H9 (cell line): Measurements from ENCODE around the gene HLTF. TPM values are rescaled to one million over a fixed set of nuclear protein-coding genes. Genes with fewer than 3 reads are reported as not detected.

Experiments
- DNase-seq: peaks from one replicate; pipeline ENCODE4 v3.0.0-alpha.2; 2017
- H2AFZ ChIP-seq: one replicate; pipeline ENCODE4 v1.6.1; 2013; ENCODE audit warnings: mild to moderate bottlenecking, low read length, control low read depth, moderate library complexity
- H2AK5ac ChIP-seq: 2 replicates; pipeline ENCODE4 v1.6.1; 2013; ENCODE audit warnings: low read length, control low read depth, mixed read lengths; ENCODE audit not compliant: insufficient read length
- H2BK120ac ChIP-seq: one replicate; pipeline ENCODE4 v1.6.1; 2013; ENCODE audit warnings: low read depth, mild to moderate bottlenecking, low read length, control low read depth, inconsistent platforms; ENCODE audit not compliant: poor library complexity, severe bottlenecking
- H2BK12ac ChIP-seq: 2 replicates; pipeline ENCODE4 v1.6.1; 2013; ENCODE audit warnings: low read length, control low read depth, mixed read lengths, low read depth; ENCODE audit not compliant: insufficient read length
- H2BK15ac ChIP-seq: 2 replicates; pipeline ENCODE4 v1.6.1; 2013; ENCODE audit warnings: low read depth, low read length, control low read depth
- H2BK20ac ChIP-seq: one replicate; pipeline ENCODE4 v1.6.1; 2013; ENCODE audit warnings: low read depth, mild to moderate bottlenecking, low read length, control low read depth, inconsistent platforms; ENCODE audit not compliant: poor library complexity, severe bottlenecking
- H2BK5ac ChIP-seq: 2 replicates; pipeline ENCODE4 v1.6.1; 2013; ENCODE audit warnings: low read length, control low read depth, mixed read lengths; ENCODE audit not compliant: insufficient read length
- H3K14ac ChIP-seq: 2 replicates; pipeline ENCODE4 v1.6.1; 2013; ENCODE audit warnings: low read length, control low read depth; ENCODE audit not compliant: insufficient read depth
- H3K18ac ChIP-seq: 2 replicates; pipeline ENCODE4 v1.6.1; 2013; ENCODE audit warnings: low read depth, mild to moderate bottlenecking, mixed read lengths, low read length, control low read depth; ENCODE audit not compliant: insufficient read length
- H3K23ac ChIP-seq: 2 replicates; pipeline ENCODE4 v1.6.1; 2013; ENCODE audit warnings: low read length, control low read depth, mixed read lengths, low read depth; ENCODE audit not compliant: insufficient read length
- H3K23me2 ChIP-seq: 2 replicates; pipeline ENCODE4 v1.6.1; 2013; ENCODE audit warnings: low read depth, mild to moderate bottlenecking, mixed read lengths, low read length, control low read depth; ENCODE audit not compliant: insufficient read length, poor library complexity, severe bottlenecking
- H3K27ac ChIP-seq: 2 replicates; pipeline ENCODE4 v1.5.1; 2013; ENCODE audit warnings: low read length, control low read depth, mixed read lengths, low read depth; ENCODE audit not compliant: insufficient read length
- H3K27me3 ChIP-seq: 2 replicates; pipeline ENCODE4 v1.6.1; 2013; ENCODE audit warnings: low read length, control low read depth, inconsistent platforms; ENCODE audit not compliant: insufficient read depth
- H3K4ac ChIP-seq: 2 replicates; pipeline ENCODE4 v1.6.1; 2013; ENCODE audit warnings: low read depth, mild to moderate bottlenecking, control low read depth, inconsistent platforms, low read length, moderate library complexity
- H3K4me1 ChIP-seq: 2 replicates; pipeline ENCODE4 v1.6.1; 2013; ENCODE audit warnings: low read length, control low read depth, inconsistent platforms; ENCODE audit not compliant: insufficient read depth
- H3K4me2 ChIP-seq: 2 replicates; pipeline ENCODE4 v1.6.1; 2013; ENCODE audit warnings: low read length, control low read depth, mixed read lengths; ENCODE audit not compliant: insufficient read length, insufficient read depth
- H3K56ac ChIP-seq: 2 replicates; pipeline ENCODE4 v1.6.1; 2013; ENCODE audit warnings: low read depth, mild to moderate bottlenecking, mixed read lengths, low read length, control low read depth; ENCODE audit not compliant: insufficient read length
- H3K79me1 ChIP-seq: 2 replicates; pipeline ENCODE4 v1.6.1; 2013; ENCODE audit warnings: low read depth, mild to moderate bottlenecking, moderate library complexity, low read length, control low read depth, inconsistent platforms; ENCODE audit not compliant: insufficient read depth, poor library complexity, severe bottlenecking
- H3K79me2 ChIP-seq: 2 replicates; pipeline ENCODE4 v1.6.1; 2013; ENCODE audit warnings: low read length, control low read depth, inconsistent platforms; ENCODE audit not compliant: insufficient read depth
- H3K9ac ChIP-seq: 2 replicates; pipeline ENCODE4 v1.6.1; 2013; ENCODE audit warnings: low read length, control low read depth, mixed read lengths; ENCODE audit not compliant: insufficient read length; ENCODE audit errors: extremely low read depth
- H3K9me3 ChIP-seq: one replicate; pipeline ENCODE4 v1.6.1; 2013; ENCODE audit warnings: low read depth, low read length, inconsistent platforms; ENCODE audit not compliant: control insufficient read depth
- H3T11ph ChIP-seq: one replicate; pipeline ENCODE4 v1.6.1; 2013; ENCODE audit warnings: mild to moderate bottlenecking, low read length, control low read depth, inconsistent platforms
- H4K20me1 ChIP-seq: one replicate; pipeline ENCODE4 v1.6.1; 2013; ENCODE audit not compliant: control insufficient read depth, insufficient read length, insufficient read depth
- H4K5ac ChIP-seq: 2 replicates; pipeline ENCODE4 v1.6.1; 2013; ENCODE audit warnings: low read depth, mild to moderate bottlenecking, mixed read lengths, low read length, control low read depth; ENCODE audit not compliant: insufficient read length
- H4K8ac ChIP-seq: replicated peaks from 2 replicates; pipeline ENCODE4 v1.6.1; 2013; ENCODE audit warnings: low read length, control low read depth, mixed read lengths, low read depth; ENCODE audit not compliant: insufficient read length
- H4K91ac ChIP-seq: 2 replicates; pipeline ENCODE4 v1.6.1; 2013; ENCODE audit warnings: low read depth, mild to moderate bottlenecking, moderate library complexity, mixed read lengths, low read length, control low read depth; ENCODE audit not compliant: insufficient read length
- H3K27ac Mint-ChIP-seq, 3 experiments: 2 replicates in 2 of 3; 3 replicates in 1 of 3; pipeline ENCODE4 v1.8.0; 2020 to 2021; ENCODE audit warnings: mixed read lengths in 3 of 3, mild to moderate bottlenecking in 1 of 3, moderate library complexity in 1 of 3
- H3K27me3 Mint-ChIP-seq: 2 replicates; pipeline ENCODE4 v1.8.0; 2021; ENCODE audit warnings: low read depth, mild to moderate bottlenecking, moderate library complexity, mixed read lengths
- H3K36me3 Mint-ChIP-seq, 3 experiments: 2 replicates in 2 of 3; 3 replicates in 1 of 3; pipeline ENCODE4 v1.8.0; 2020 to 2021; ENCODE audit warnings: low read depth in 3 of 3, mixed read lengths in 3 of 3; ENCODE audit not compliant: insufficient read depth in 1 of 3
- H3K4me1 Mint-ChIP-seq, 2 experiments: 2 replicates each; pipeline ENCODE4 v1.8.0; 2020; ENCODE audit warnings: mixed read lengths in 2 of 2
- H3K4me3 Mint-ChIP-seq, 2 experiments: 2 replicates in 1 of 2; 3 replicates in 1 of 2; pipeline ENCODE4 v1.8.0; 2020 to 2021; ENCODE audit warnings: mild to moderate bottlenecking in 2 of 2, mixed read lengths in 2 of 2, moderate library complexity in 1 of 2
- H3K9me3 Mint-ChIP-seq, 2 experiments: 2 replicates in 1 of 2; 3 replicates in 1 of 2; pipeline ENCODE4 v1.8.0; 2020; ENCODE audit warnings: mild to moderate bottlenecking in 2 of 2, mixed read lengths in 2 of 2, moderate library complexity in 1 of 2
- WGBS: extraction: QIAGEN DNeasy Blood & Tissue Kit; methylation state at CpG from one replicate; pipeline ENCODE4 v1.1.7; 2013; ENCODE audit warnings: missing lambda C conversion rate, low lambda C conversion rate, mixed read lengths; ENCODE audit not compliant: insufficient read length; ENCODE audit errors: extremely low coverage; 5-methylcytosine and 5-hydroxymethylcytosine counted together
- total RNA-seq: library from RNA; stranded (reverse); gene quantifications from 2 replicates; pipeline ENCODE4 v1.2.1, GENCODE V29; 2021
- TF ChIP-seq, protein P1 (sequence below): fragments of 200-600 bp; sonication (generic); conservative IDR thresholded peaks from 3 replicates; pipeline ENCODE4 v1.8.0; 2021; ENCODE audit warnings: antibody characterized with exemption, mild to moderate bottlenecking

HLTF gene
- total RNA-seq, 1 experiment from 2014 or later = 41.5 TPM

DNA sequence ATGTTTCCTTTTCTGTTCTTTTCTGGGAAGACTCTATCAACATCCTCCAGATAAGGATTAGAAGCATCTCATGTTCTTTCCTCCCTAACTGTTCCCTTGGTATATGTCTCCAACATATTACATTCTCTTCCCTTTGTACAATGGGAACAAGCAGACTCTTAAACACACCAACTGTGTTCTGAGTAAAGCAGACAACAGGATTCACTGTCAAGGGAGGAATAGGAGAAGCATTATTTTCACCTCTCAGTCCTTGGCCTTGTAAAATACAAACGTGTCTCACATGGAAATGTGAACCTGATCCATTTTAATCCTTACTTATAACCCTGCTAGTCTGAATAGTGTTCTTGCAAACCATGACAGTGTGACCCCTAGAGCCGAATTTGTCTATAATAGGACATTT, 75.4 kb downstream of the HLTF start:
- H3K4me2 ChIP-seq = no peak overlapping the region
- no peak overlapping the region for H3K27ac ChIP-seq

More for the DNA sequence above, 75.4 kb downstream of the HLTF start:
- Histone ChIP-seq H2BK120ac (no peak overlapping the region), H2BK15ac (no peak overlapping the region), H2AFZ (no peak overlapping the region), H2BK20ac (no peak overlapping the region), H3K79me2 (no peaks in the 10 kb centered on the region), H3K4ac (no peak overlapping the region), H3K56ac (no peak overlapping the region), H3T11ph (no peak overlapping the region), H2AK5ac (no peak overlapping the region), H3K9me3 (no peaks in the 10 kb centered on the region), H2BK5ac (peak overlapping the region; percentile 57), H4K8ac (no peak overlapping the region), H3K14ac (no peak overlapping the region), H3K9ac (no peak overlapping the region), H2BK12ac (no peak overlapping the region), H3K27me3 (no peaks in the 10 kb centered on the region), H3K18ac (no peak overlapping the region), H3K4me1 (peaks cover 3% of the 10 kb centered on the region; the same call in 1 of the 2 replicates), H3K23ac (no peak overlapping the region), H4K5ac (no peak overlapping the region), H4K20me1 (no peaks in the 10 kb centered on the region), H3K23me2 (no peaks in the 10 kb centered on the region), H4K91ac (no peak overlapping the region), H3K79me1 (no peaks in the 10 kb centered on the region)
- H3K9me3 Mint-ChIP-seq = no peaks in the 10 kb centered on the region
- peaks cover 10% of the 10 kb centered on the region in 2 experiments for H3K4me1 Mint-ChIP-seq
- H3K36me3 Mint-ChIP-seq = peaks cover 7 to 45% (median 28%) of the 10 kb centered on the region in 3 experiments
- H3K27ac Mint-ChIP-seq = no peak overlapping the region
- TF ChIP-seq, protein P1, sequence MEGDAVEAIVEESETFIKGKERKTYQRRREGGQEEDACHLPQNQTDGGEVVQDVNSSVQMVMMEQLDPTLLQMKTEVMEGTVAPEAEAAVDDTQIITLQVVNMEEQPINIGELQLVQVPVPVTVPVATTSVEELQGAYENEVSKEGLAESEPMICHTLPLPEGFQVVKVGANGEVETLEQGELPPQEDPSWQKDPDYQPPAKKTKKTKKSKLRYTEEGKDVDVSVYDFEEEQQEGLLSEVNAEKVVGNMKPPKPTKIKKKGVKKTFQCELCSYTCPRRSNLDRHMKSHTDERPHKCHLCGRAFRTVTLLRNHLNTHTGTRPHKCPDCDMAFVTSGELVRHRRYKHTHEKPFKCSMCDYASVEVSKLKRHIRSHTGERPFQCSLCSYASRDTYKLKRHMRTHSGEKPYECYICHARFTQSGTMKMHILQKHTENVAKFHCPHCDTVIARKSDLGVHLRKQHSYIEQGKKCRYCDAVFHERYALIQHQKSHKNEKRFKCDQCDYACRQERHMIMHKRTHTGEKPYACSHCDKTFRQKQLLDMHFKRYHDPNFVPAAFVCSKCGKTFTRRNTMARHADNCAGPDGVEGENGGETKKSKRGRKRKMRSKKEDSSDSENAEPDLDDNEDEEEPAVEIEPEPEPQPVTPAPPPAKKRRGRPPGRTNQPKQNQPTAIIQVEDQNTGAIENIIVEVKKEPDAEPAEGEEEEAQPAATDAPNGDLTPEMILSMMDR = no peak
- no CpG with 5 or more reads among the region's 2 CpGs for WGBS
- H3K4me3 Mint-ChIP-seq = no peak overlapping the region
- no peak for DNase-seq
- no peaks in the 10 kb centered on the region for H3K27me3 Mint-ChIP-seq
